H9 (cell line): ENCODE data around the gene ADARB2. TPM values are rescaled to one million over a fixed set of nuclear protein-coding genes. Genes with fewer than 3 reads are reported as not detected.

ENCODE experiments used
- DNase-seq: peaks from one replicate; pipeline ENCODE4 v3.0.0-alpha.2; 2017
- H2AFZ ChIP-seq: one replicate; pipeline ENCODE4 v1.6.1; 2013; ENCODE audit warnings: mild to moderate bottlenecking, low read length, control low read depth, moderate library complexity
- H2AK5ac ChIP-seq: 2 replicates; pipeline ENCODE4 v1.6.1; 2013; ENCODE audit warnings: low read length, control low read depth, mixed read lengths; ENCODE audit not compliant: insufficient read length
- H2BK120ac ChIP-seq: one replicate; pipeline ENCODE4 v1.6.1; 2013; ENCODE audit warnings: low read depth, mild to moderate bottlenecking, low read length, control low read depth, inconsistent platforms; ENCODE audit not compliant: poor library complexity, severe bottlenecking
- H2BK12ac ChIP-seq: 2 replicates; pipeline ENCODE4 v1.6.1; 2013; ENCODE audit warnings: low read length, control low read depth, mixed read lengths, low read depth; ENCODE audit not compliant: insufficient read length
- H2BK15ac ChIP-seq: 2 replicates; pipeline ENCODE4 v1.6.1; 2013; ENCODE audit warnings: low read depth, low read length, control low read depth
- H2BK20ac ChIP-seq: one replicate; pipeline ENCODE4 v1.6.1; 2013; ENCODE audit warnings: low read depth, mild to moderate bottlenecking, low read length, control low read depth, inconsistent platforms; ENCODE audit not compliant: poor library complexity, severe bottlenecking
- H2BK5ac ChIP-seq: 2 replicates; pipeline ENCODE4 v1.6.1; 2013; ENCODE audit warnings: low read length, control low read depth, mixed read lengths; ENCODE audit not compliant: insufficient read length
- H3K14ac ChIP-seq: 2 replicates; pipeline ENCODE4 v1.6.1; 2013; ENCODE audit warnings: low read length, control low read depth; ENCODE audit not compliant: insufficient read depth
- H3K18ac ChIP-seq: 2 replicates; pipeline ENCODE4 v1.6.1; 2013; ENCODE audit warnings: low read depth, mild to moderate bottlenecking, mixed read lengths, low read length, control low read depth; ENCODE audit not compliant: insufficient read length
- H3K23ac ChIP-seq: 2 replicates; pipeline ENCODE4 v1.6.1; 2013; ENCODE audit warnings: low read length, control low read depth, mixed read lengths, low read depth; ENCODE audit not compliant: insufficient read length
- H3K23me2 ChIP-seq: 2 replicates; pipeline ENCODE4 v1.6.1; 2013; ENCODE audit warnings: low read depth, mild to moderate bottlenecking, mixed read lengths, low read length, control low read depth; ENCODE audit not compliant: insufficient read length, poor library complexity, severe bottlenecking
- H3K27ac ChIP-seq: 2 replicates; pipeline ENCODE4 v1.5.1; 2013; ENCODE audit warnings: low read length, control low read depth, mixed read lengths, low read depth; ENCODE audit not compliant: insufficient read length
- H3K27me3 ChIP-seq: 2 replicates; pipeline ENCODE4 v1.6.1; 2013; ENCODE audit warnings: low read length, control low read depth, inconsistent platforms; ENCODE audit not compliant: insufficient read depth
- H3K4ac ChIP-seq: 2 replicates; pipeline ENCODE4 v1.6.1; 2013; ENCODE audit warnings: low read depth, mild to moderate bottlenecking, control low read depth, inconsistent platforms, low read length, moderate library complexity
- H3K4me1 ChIP-seq: 2 replicates; pipeline ENCODE4 v1.6.1; 2013; ENCODE audit warnings: low read length, control low read depth, inconsistent platforms; ENCODE audit not compliant: insufficient read depth
- H3K4me2 ChIP-seq: 2 replicates; pipeline ENCODE4 v1.6.1; 2013; ENCODE audit warnings: low read length, control low read depth, mixed read lengths; ENCODE audit not compliant: insufficient read length, insufficient read depth
- H3K56ac ChIP-seq: 2 replicates; pipeline ENCODE4 v1.6.1; 2013; ENCODE audit warnings: low read depth, mild to moderate bottlenecking, mixed read lengths, low read length, control low read depth; ENCODE audit not compliant: insufficient read length
- H3K79me1 ChIP-seq: 2 replicates; pipeline ENCODE4 v1.6.1; 2013; ENCODE audit warnings: low read depth, mild to moderate bottlenecking, moderate library complexity, low read length, control low read depth, inconsistent platforms; ENCODE audit not compliant: insufficient read depth, poor library complexity, severe bottlenecking
- H3K79me2 ChIP-seq: 2 replicates; pipeline ENCODE4 v1.6.1; 2013; ENCODE audit warnings: low read length, control low read depth, inconsistent platforms; ENCODE audit not compliant: insufficient read depth
- H3K9ac ChIP-seq: 2 replicates; pipeline ENCODE4 v1.6.1; 2013; ENCODE audit warnings: low read length, control low read depth, mixed read lengths; ENCODE audit not compliant: insufficient read length; ENCODE audit errors: extremely low read depth
- H3K9me3 ChIP-seq: one replicate; pipeline ENCODE4 v1.6.1; 2013; ENCODE audit warnings: low read depth, low read length, inconsistent platforms; ENCODE audit not compliant: control insufficient read depth
- H3T11ph ChIP-seq: one replicate; pipeline ENCODE4 v1.6.1; 2013; ENCODE audit warnings: mild to moderate bottlenecking, low read length, control low read depth, inconsistent platforms
- H4K20me1 ChIP-seq: one replicate; pipeline ENCODE4 v1.6.1; 2013; ENCODE audit not compliant: control insufficient read depth, insufficient read length, insufficient read depth
- H4K5ac ChIP-seq: 2 replicates; pipeline ENCODE4 v1.6.1; 2013; ENCODE audit warnings: low read depth, mild to moderate bottlenecking, mixed read lengths, low read length, control low read depth; ENCODE audit not compliant: insufficient read length
- H4K8ac ChIP-seq: replicated peaks from 2 replicates; pipeline ENCODE4 v1.6.1; 2013; ENCODE audit warnings: low read length, control low read depth, mixed read lengths, low read depth; ENCODE audit not compliant: insufficient read length
- H4K91ac ChIP-seq: 2 replicates; pipeline ENCODE4 v1.6.1; 2013; ENCODE audit warnings: low read depth, mild to moderate bottlenecking, moderate library complexity, mixed read lengths, low read length, control low read depth; ENCODE audit not compliant: insufficient read length
- H3K27ac Mint-ChIP-seq, 3 experiments: 2 replicates in 2 of 3; 3 replicates in 1 of 3; pipeline ENCODE4 v1.8.0; 2020 to 2021; ENCODE audit warnings: mixed read lengths in 3 of 3, mild to moderate bottlenecking in 1 of 3, moderate library complexity in 1 of 3
- H3K27me3 Mint-ChIP-seq: 2 replicates; pipeline ENCODE4 v1.8.0; 2021; ENCODE audit warnings: low read depth, mild to moderate bottlenecking, moderate library complexity, mixed read lengths
- H3K36me3 Mint-ChIP-seq, 3 experiments: 2 replicates in 2 of 3; 3 replicates in 1 of 3; pipeline ENCODE4 v1.8.0; 2020 to 2021; ENCODE audit warnings: low read depth in 3 of 3, mixed read lengths in 3 of 3; ENCODE audit not compliant: insufficient read depth in 1 of 3
- H3K4me1 Mint-ChIP-seq, 2 experiments: 2 replicates each; pipeline ENCODE4 v1.8.0; 2020; ENCODE audit warnings: mixed read lengths in 2 of 2
- H3K4me3 Mint-ChIP-seq, 2 experiments: 2 replicates in 1 of 2; 3 replicates in 1 of 2; pipeline ENCODE4 v1.8.0; 2020 to 2021; ENCODE audit warnings: mild to moderate bottlenecking in 2 of 2, mixed read lengths in 2 of 2, moderate library complexity in 1 of 2
- H3K9me3 Mint-ChIP-seq, 2 experiments: 2 replicates in 1 of 2; 3 replicates in 1 of 2; pipeline ENCODE4 v1.8.0; 2020; ENCODE audit warnings: mild to moderate bottlenecking in 2 of 2, mixed read lengths in 2 of 2, moderate library complexity in 1 of 2
- WGBS: extraction: QIAGEN DNeasy Blood & Tissue Kit; methylation state at CpG from one replicate; pipeline ENCODE4 v1.1.7; 2013; ENCODE audit warnings: missing lambda C conversion rate, low lambda C conversion rate, mixed read lengths; ENCODE audit not compliant: insufficient read length; ENCODE audit errors: extremely low coverage; 5-methylcytosine and 5-hydroxymethylcytosine counted together
- total RNA-seq: library from RNA; stranded (reverse); gene quantifications from 2 replicates; pipeline ENCODE4 v1.2.1, GENCODE V29; 2021
- TF ChIP-seq, protein P1 (sequence below): fragments of 200-600 bp; sonication (generic); conservative IDR thresholded peaks from 3 replicates; pipeline ENCODE4 v1.8.0; 2021; ENCODE audit warnings: antibody characterized with exemption, mild to moderate bottlenecking

ADARB2 gene
- total RNA-seq, 1 experiment from 2014 or later: 0.87 TPM

DNA sequence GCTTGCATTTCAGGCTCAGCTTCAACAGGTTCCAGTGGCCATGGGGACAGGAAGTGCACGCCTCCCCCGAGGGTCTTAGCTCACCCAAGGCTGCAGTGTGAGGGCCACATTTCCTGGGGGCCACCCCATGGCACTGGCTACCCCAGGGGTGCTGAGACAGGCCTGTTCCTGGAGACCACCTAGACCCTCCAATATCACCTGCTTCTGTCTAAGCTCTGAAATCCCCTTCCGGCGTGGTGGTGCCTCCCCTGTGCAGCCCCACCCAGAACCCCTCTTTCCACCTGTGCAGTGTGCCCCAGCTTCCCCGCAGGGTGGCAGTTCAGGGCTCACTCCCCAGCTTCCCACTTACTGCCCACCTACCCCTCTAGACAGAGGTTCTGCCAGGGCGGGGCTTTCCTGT, 83.1 kb downstream of the ADARB2 start:
- H4K5ac ChIP-seq: no peak overlapping the region
- no peak overlapping the region for H3K56ac ChIP-seq
- H4K8ac ChIP-seq: no peak overlapping the region
- H3K27ac Mint-ChIP-seq: no peak overlapping the region; a peak in 1 of 7 replicates
- no peak overlapping the region for H3K4me2 ChIP-seq
- H3K4ac ChIP-seq: no peak overlapping the region
- H4K91ac ChIP-seq: no peak overlapping the region
- no peaks in the 10 kb centered on the region for H3K27me3 ChIP-seq
- no peaks in the 10 kb centered on the region for H4K20me1 ChIP-seq
- no peak overlapping the region for H3K23ac ChIP-seq
- H3K14ac ChIP-seq: no peak overlapping the region
- no peaks in the 10 kb centered on the region for H3K79me1 ChIP-seq
- no peaks in the 10 kb centered on the region for H3K23me2 ChIP-seq
- H3K9ac ChIP-seq: no peak overlapping the region
- no peaks in the 10 kb centered on the region for H3K36me3 Mint-ChIP-seq
- peaks cover 7% of the 10 kb centered on the region for H3K27me3 Mint-ChIP-seq
- no peak overlapping the region for H3K27ac ChIP-seq
- peaks cover 3 to 6% of the 10 kb centered on the region in 2 experiments for H3K4me1 Mint-ChIP-seq
- H2BK120ac ChIP-seq: no peak overlapping the region
- no peaks in the 10 kb centered on the region for H3K9me3 ChIP-seq
- H2BK12ac ChIP-seq: no peak overlapping the region
- no peak overlapping the region for H2BK20ac ChIP-seq
- H2AFZ ChIP-seq: no peak overlapping the region
- no peak overlapping the region for H3K4me3 Mint-ChIP-seq
- no peaks in the 10 kb centered on the region; a peak in 1 of 5 replicates for H3K9me3 Mint-ChIP-seq
- DNase-seq: no peak
- no peak overlapping the region for H3K18ac ChIP-seq
- H3K79me2 ChIP-seq: no peaks in the 10 kb centered on the region
- H3K4me1 ChIP-seq: no peaks in the 10 kb centered on the region; the same call in 1 of the 2 replicates
- H2BK5ac ChIP-seq: no peak overlapping the region
- no CpG with 5 or more reads among the region's 6 CpGs for WGBS
- TF ChIP-seq, protein P1, sequence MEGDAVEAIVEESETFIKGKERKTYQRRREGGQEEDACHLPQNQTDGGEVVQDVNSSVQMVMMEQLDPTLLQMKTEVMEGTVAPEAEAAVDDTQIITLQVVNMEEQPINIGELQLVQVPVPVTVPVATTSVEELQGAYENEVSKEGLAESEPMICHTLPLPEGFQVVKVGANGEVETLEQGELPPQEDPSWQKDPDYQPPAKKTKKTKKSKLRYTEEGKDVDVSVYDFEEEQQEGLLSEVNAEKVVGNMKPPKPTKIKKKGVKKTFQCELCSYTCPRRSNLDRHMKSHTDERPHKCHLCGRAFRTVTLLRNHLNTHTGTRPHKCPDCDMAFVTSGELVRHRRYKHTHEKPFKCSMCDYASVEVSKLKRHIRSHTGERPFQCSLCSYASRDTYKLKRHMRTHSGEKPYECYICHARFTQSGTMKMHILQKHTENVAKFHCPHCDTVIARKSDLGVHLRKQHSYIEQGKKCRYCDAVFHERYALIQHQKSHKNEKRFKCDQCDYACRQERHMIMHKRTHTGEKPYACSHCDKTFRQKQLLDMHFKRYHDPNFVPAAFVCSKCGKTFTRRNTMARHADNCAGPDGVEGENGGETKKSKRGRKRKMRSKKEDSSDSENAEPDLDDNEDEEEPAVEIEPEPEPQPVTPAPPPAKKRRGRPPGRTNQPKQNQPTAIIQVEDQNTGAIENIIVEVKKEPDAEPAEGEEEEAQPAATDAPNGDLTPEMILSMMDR: no peak
- H3T11ph ChIP-seq: no peak overlapping the region
- H2AK5ac ChIP-seq: no peak overlapping the region
- H2BK15ac ChIP-seq: no peak overlapping the region
